SK-N-MC (cell line): ENCODE measurements around the gene SLC5A11.

Experiments used
- EZH2 ChIP-seq: fragments of 200-600 bp; sonication (generic); IDR thresholded peaks from one replicate; pipeline ENCODE4 v1.6.1; 2017; ENCODE audit warnings: antibody characterized with exemption
- FOXP2 ChIP-seq: optimal IDR thresholded peaks from 2 replicates; pipeline ENCODE3; 2011; ENCODE audit warnings: mild to moderate bottlenecking, moderate library complexity; ENCODE audit not compliant: insufficient read depth; ENCODE audit errors: extremely low read length, control extremely low read depth
- POLR2AphosphoS5 ChIP-seq: IDR thresholded peaks from 2 replicates; pipeline ENCODE4 v1.6.1; 2012; ENCODE audit warnings: mild to moderate bottlenecking, low read depth, low read length, borderline replicate concordance

- no peak for TF ChIP-seq POLR2AphosphoS5
- TF ChIP-seq FOXP2, result no peak
- no peak for TF ChIP-seq EZH2
These were observed 100.4 kb downstream of the SLC5A11 start for GRCh38 chr16:24946155-24946554.
